Panc1 (cell line): ENCODE measurements around the gene SH2D5. TPM values are rescaled to one million over a fixed set of nuclear protein-coding genes. Genes with fewer than 3 reads are reported as not detected.

ENCODE experiments used
- ATAC-seq: fragments of 200-7000 bp; cut with Tn5 transposase; 2 replicates; pipeline ENCODE4 v1.9.1; 2020; ENCODE audit warnings: mild to moderate bottlenecking, moderate library complexity
- BruUV-seq: library from RNA; stranded (reverse); fragments of 400-500 nt; replicated peaks from 2 replicates; lab custom pipeline; 2021; lab: Mats Ljungman, UMichigan
- CTCF ChIA-PET: fragments of 300-600 bp; sonication (Branson Sonifier 250); formaldehyde crosslinking; loops from one replicate; lab custom pipeline; 2022; ENCODE audit warnings: antibody characterized with exemption; lab: Charles Lee
- POLR2A ChIA-PET: fragments of 300-600 bp; sonication (Branson Sonifier 250); formaldehyde crosslinking; loops from one replicate; lab custom pipeline; 2022; ENCODE audit warnings: antibody characterized with exemption; lab: Charles Lee
- DNase-seq: peaks from one replicate; pipeline ENCODE4 v3.0.0-alpha.2; 2010; ENCODE audit warnings: low read depth, low spot score
- H3K27ac ChIP-seq: 2 replicates; pipeline ENCODE4 v1.5.1; 2011; ENCODE audit warnings: mild to moderate bottlenecking, low read length, inconsistent platforms
- H3K27me3 ChIP-seq: fragments of 200-500 bp; sonication (Bioruptor generic); 2 replicates; pipeline ENCODE4 v1.6.0; 2014; ENCODE audit warnings: low read length, inconsistent platforms; ENCODE audit not compliant: control insufficient read depth, insufficient read depth
- H3K36me3 ChIP-seq: fragments of 200-500 bp; sonication (Bioruptor generic); 2 replicates; pipeline ENCODE4 v1.5.1; 2014; ENCODE audit warnings: inconsistent platforms, mild to moderate bottlenecking, low read length, moderate library complexity; ENCODE audit not compliant: control insufficient read depth, insufficient read depth
- H3K4me1 ChIP-seq: 2 replicates; pipeline ENCODE4 v1.5.1; 2011; ENCODE audit warnings: inconsistent platforms, mild to moderate bottlenecking, low read length, moderate library complexity; ENCODE audit not compliant: control insufficient read depth, insufficient read depth
- H3K4me3 ChIP-seq, 2 experiments: 2 replicates each; pipeline ENCODE4 v1.5.1; 2011 to 2012; ENCODE audit warnings: low read depth in 2 of 2, low read length in 2 of 2, mild to moderate bottlenecking in 2 of 2, inconsistent platforms in 1 of 2, moderate library complexity in 1 of 2
- H3K9me3 ChIP-seq: fragments of 200-500 bp; sonication (Bioruptor generic); 2 replicates; pipeline ENCODE4 v1.5.1; 2014; ENCODE audit warnings: low read depth, mild to moderate bottlenecking, inconsistent platforms, low read length, moderate library complexity; ENCODE audit not compliant: control insufficient read depth, insufficient read depth
- POLR2AphosphoS5 ChIP-seq: IDR thresholded peaks from 2 replicates; pipeline ENCODE4 v1.6.1; 2012; ENCODE audit warnings: mild to moderate bottlenecking, low read depth, low read length, moderate library complexity
- SIN3A ChIP-seq: IDR thresholded peaks from 2 replicates; pipeline ENCODE4 v1.6.1; 2012; ENCODE audit warnings: low read depth, mild to moderate bottlenecking, low read length, moderate library complexity, borderline replicate concordance; ENCODE audit not compliant: insufficient read depth
- TCF7L2 ChIP-seq: IDR thresholded peaks from 2 replicates; pipeline ENCODE4 v1.6.1; 2011; ENCODE audit warnings: mild to moderate bottlenecking, low read depth, low read length, inconsistent platforms
- in situ Hi-C: cut with HindIII; loops from 2 replicates; pipeline ENCODE4 v1.10.0; 2016; ENCODE audit warnings: low sequenced_read_pairs, low pct_unique_long_range_greater_than_20kb
- intact Hi-C: fragments of 100-400 bp; cut with micrococcal nuclease; formaldehyde crosslinking; loops from one replicate; pipeline ENCODE4 v1.10.0; 2022; ENCODE audit not compliant: unreplicated experiment
- total RNA-seq: library from RNA; stranded (reverse); gene quantifications from one replicate; pipeline ENCODE4 v1.2.1, GENCODE V29; 2021; ENCODE audit not compliant: unreplicated experiment
- TF ChIP-seq, protein P1 (sequence below), 2 experiments: IDR thresholded peaks; 2 replicates each; pipeline ENCODE4 v1.6.1; 2011 to 2012; ENCODE audit warnings: low read depth in 2 of 2, control low read depth in 1 of 2, low read length in 1 of 2, mild to moderate bottlenecking in 1 of 2, moderate library complexity in 1 of 2; ENCODE audit not compliant: insufficient read depth in 1 of 2
- TF ChIP-seq, protein P2 (sequence below): fragments of 450-650 bp; IDR thresholded peaks from 2 replicates; pipeline ENCODE4 v1.5.1; 2017; ENCODE audit warnings: mild to moderate bottlenecking

Gene SH2D5
- total RNA-seq, 1 experiment from 2014 or later = 23.3 TPM

DNA sequence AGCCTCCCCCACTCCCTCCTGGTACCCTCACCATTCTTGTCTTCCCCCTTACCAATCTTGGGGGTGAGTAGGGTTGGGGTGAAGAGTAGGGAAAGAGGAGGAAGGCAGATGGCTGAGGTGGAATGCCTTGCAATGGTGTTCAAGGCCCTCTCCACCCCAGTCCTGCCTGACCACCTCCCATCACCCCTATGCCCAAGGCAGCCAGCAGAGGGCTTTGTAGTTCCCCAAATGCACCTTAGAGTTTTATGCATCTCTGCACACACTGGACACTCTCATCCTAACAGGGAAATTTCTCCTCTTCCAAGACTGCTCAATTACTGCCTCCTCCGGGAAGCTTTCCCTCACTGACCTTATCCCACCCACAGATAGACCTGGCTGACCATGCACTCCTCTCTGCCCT is 30.1 kb downstream of the SH2D5 start:
- CTCF ChIA-PET = no interaction called here
- TF ChIP-seq, protein P1, sequence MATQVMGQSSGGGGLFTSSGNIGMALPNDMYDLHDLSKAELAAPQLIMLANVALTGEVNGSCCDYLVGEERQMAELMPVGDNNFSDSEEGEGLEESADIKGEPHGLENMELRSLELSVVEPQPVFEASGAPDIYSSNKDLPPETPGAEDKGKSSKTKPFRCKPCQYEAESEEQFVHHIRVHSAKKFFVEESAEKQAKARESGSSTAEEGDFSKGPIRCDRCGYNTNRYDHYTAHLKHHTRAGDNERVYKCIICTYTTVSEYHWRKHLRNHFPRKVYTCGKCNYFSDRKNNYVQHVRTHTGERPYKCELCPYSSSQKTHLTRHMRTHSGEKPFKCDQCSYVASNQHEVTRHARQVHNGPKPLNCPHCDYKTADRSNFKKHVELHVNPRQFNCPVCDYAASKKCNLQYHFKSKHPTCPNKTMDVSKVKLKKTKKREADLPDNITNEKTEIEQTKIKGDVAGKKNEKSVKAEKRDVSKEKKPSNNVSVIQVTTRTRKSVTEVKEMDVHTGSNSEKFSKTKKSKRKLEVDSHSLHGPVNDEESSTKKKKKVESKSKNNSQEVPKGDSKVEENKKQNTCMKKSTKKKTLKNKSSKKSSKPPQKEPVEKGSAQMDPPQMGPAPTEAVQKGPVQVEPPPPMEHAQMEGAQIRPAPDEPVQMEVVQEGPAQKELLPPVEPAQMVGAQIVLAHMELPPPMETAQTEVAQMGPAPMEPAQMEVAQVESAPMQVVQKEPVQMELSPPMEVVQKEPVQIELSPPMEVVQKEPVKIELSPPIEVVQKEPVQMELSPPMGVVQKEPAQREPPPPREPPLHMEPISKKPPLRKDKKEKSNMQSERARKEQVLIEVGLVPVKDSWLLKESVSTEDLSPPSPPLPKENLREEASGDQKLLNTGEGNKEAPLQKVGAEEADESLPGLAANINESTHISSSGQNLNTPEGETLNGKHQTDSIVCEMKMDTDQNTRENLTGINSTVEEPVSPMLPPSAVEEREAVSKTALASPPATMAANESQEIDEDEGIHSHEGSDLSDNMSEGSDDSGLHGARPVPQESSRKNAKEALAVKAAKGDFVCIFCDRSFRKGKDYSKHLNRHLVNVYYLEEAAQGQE (IDR thresholded peaks at IDR 0.05; ENCODE audit: insufficient read depth in 1 of 2, low read depth in 2 of 2, low read length in 1 of 2) = no peak
- TF ChIP-seq, protein P2, sequence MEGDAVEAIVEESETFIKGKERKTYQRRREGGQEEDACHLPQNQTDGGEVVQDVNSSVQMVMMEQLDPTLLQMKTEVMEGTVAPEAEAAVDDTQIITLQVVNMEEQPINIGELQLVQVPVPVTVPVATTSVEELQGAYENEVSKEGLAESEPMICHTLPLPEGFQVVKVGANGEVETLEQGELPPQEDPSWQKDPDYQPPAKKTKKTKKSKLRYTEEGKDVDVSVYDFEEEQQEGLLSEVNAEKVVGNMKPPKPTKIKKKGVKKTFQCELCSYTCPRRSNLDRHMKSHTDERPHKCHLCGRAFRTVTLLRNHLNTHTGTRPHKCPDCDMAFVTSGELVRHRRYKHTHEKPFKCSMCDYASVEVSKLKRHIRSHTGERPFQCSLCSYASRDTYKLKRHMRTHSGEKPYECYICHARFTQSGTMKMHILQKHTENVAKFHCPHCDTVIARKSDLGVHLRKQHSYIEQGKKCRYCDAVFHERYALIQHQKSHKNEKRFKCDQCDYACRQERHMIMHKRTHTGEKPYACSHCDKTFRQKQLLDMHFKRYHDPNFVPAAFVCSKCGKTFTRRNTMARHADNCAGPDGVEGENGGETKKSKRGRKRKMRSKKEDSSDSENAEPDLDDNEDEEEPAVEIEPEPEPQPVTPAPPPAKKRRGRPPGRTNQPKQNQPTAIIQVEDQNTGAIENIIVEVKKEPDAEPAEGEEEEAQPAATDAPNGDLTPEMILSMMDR = peak; percentile 60; the same call in 1 of the 2 replicates

DNA sequence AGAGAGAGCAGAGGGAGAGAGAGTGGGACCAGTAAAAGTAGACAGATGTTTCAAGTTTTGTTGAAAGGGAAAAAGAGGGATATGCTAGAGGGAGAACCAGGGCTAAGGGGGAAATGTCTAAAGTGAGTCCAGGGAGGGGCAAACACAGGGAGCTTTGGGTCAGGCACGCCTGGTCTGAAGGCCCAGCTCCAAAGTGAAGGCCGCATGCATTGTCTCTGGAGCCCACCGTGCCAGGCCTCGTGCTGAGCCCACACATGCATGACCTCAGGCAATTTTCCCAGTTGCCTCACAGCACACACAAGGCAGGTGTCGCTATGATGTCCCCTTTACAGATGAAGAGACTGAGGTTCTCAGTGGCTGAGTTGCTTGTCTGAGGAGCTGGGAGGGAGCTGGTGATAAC is 30.7 kb downstream of the SH2D5 start:
- Histone ChIP-seq H3K27ac (no peak overlapping the region), H3K4me3 (no peak overlapping the region), H3K36me3 (no peaks in the 10 kb centered on the region), H3K4me1 (peaks cover 5% of the 10 kb centered on the region), H3K9me3 (no peaks in the 10 kb centered on the region), H3K27me3 (no peaks in the 10 kb centered on the region)
- intact Hi-C loops = no loop called here
- TF ChIP-seq, protein P2 = no peak
- TF ChIP-seq, protein P1 (IDR thresholded peaks at IDR 0.05; ENCODE audit: insufficient read depth in 1 of 2, low read depth in 2 of 2, low read length in 1 of 2) = no peak
- TF ChIP-seq POLR2AphosphoS5 (no peak), SIN3A (no peak), TCF7L2 (no peak)
- no peak for DNase-seq
- ChIA-PET POLR2A (no interaction called here), CTCF (no interaction called here)
- BruUV-seq = no TSS peak
- in situ Hi-C loops = no loop called here
- ATAC-seq = no peak

More for the DNA sequence above, 30.1 kb downstream of the SH2D5 start:
- POLR2A ChIA-PET = interaction anchor here (0.6 kb wide), 1 partner anchor 77 kb away, joined by 3 read pairs; no protein-coding TSS in a partner anchor
- H3K27me3 ChIP-seq = no peaks in the 10 kb centered on the region
- BruUV-seq = no TSS peak
- no peak overlapping the region for H3K27ac ChIP-seq
- DNase-seq = no peak
- H3K4me3 ChIP-seq = no peak overlapping the region
- no peaks in the 10 kb centered on the region for H3K4me1 ChIP-seq
- no peaks in the 10 kb centered on the region for H3K36me3 ChIP-seq
- ATAC-seq = peak; percentile 58; the same call in 1 of the 2 replicates
- no peaks in the 10 kb centered on the region for H3K9me3 ChIP-seq
- intact Hi-C loops = no loop called here
- in situ Hi-C loops = no loop called here
